Dedifferentiated amniotic fluid mesenchymal stem cell (primary cell): Measurements from ENCODE around the gene ACOXL.
"Not testable (repeated sequence)": the region's sequence is repeated elsewhere in the genome, so short reads cannot be mapped to it uniquely, and the experiment has no call there.

Experiments used
- DNase-seq: peaks from one replicate; pipeline ENCODE4 v3.0.0-alpha.2; 2016; ENCODE audit errors: extremely low spot score

ACOXL gene

GRCh38 chr2:110732422-110733413, at the start of gene ACOXL:
TSS of gene ACOXL (plus strand) at chr2:110732573. CDS start at chr2:110768390, 35,817 bp downstream.
- DNase-seq, result no peak

- DNase-seq, result no peak
These were observed 49.5 kb upstream of the ACOXL start for GRCh38 chr2:110682872-110683271.

GRCh38 chr2:110687775-110688484, 44.4 kb upstream of the ACOXL start:
- not testable (repeated sequence) for DNase-seq

GRCh38 chr2:110688594-110689091, 43.7 kb upstream of the ACOXL start:
- no peak for DNase-seq

GRCh38 chr2:110690083-110690965, 42.0 kb upstream of the ACOXL start:
- DNase-seq, result no peak

GRCh38 chr2:110691612-110692258, 40.6 kb upstream of the ACOXL start:
- DNase-seq, result no peak

- not testable (repeated sequence) for DNase-seq
These were observed 37.1 kb upstream of the ACOXL start for GRCh38 chr2:110695146-110695898.

- DNase-seq, result not testable (repeated sequence)
These were observed 34.1 kb upstream of the ACOXL start for GRCh38 chr2:110698253-110698652.

GRCh38 chr2:110702514-110703380, 29.6 kb upstream of the ACOXL start:
- no peak for DNase-seq

GRCh38 chr2:110707386-110707965, 24.9 kb upstream of the ACOXL start:
- no peak for DNase-seq

GRCh38 chr2:110708455-110708854, 23.9 kb upstream of the ACOXL start:
- no peak for DNase-seq

- no peak for DNase-seq
These were observed 19.6 kb upstream of the ACOXL start for GRCh38 chr2:110712737-110713136.

- DNase-seq, result no peak
These were observed 18.6 kb upstream of the ACOXL start for GRCh38 chr2:110713513-110714362.

- no peak for DNase-seq
These were observed 17.7 kb upstream of the ACOXL start for GRCh38 chr2:110714452-110715224.

GRCh38 chr2:110716959-110717645, 15.3 kb upstream of the ACOXL start:
- no peak for DNase-seq

- no peak for DNase-seq
These were observed 14.6 kb upstream of the ACOXL start for GRCh38 chr2:110717734-110718133.

- DNase-seq, result no peak
These were observed 14.0 kb upstream of the ACOXL start for GRCh38 chr2:110718382-110718781.
